Upper lobe of left lung (tissue), 6 donors: ENCODE results near the gene CMSS1. TPM values are rescaled to one million over a fixed set of nuclear protein-coding genes. Genes with fewer than 3 reads are reported as not detected.

Experiments used
- ATAC-seq, 2 donors: fragments of 200-7000 bp; cut with Tn5 transposase; one replicate each; pipeline ENCODE4 v1.9.1; 2022; ENCODE audit warnings: mild to moderate bottlenecking in 2 of 2, moderate library complexity in 2 of 2; ENCODE audit not compliant: low FRiP score in 2 of 2
- DNase-seq, 2 donors: peaks; one replicate each; pipeline ENCODE4 v3.0.0-alpha.2; 2019 to 2020
- H3K27ac ChIP-seq, 4 donors: fragments of 200-600 bp; sonication (generic); one replicate each; pipeline ENCODE4 v1.5.1; 2016 to 2019
- H3K27me3 ChIP-seq, 4 donors: fragments of 200-600 bp; sonication (generic); one replicate each; pipeline ENCODE4 v1.5.1; 2017 to 2019
- H3K36me3 ChIP-seq, 4 donors: fragments of 200-600 bp; sonication (generic); one replicate each; pipeline ENCODE4 v1.5.1; 2016 to 2019
- H3K4me1 ChIP-seq, 4 donors: fragments of 200-600 bp; sonication (generic); one replicate each; pipeline ENCODE4 v1.5.1; 2018 to 2019
- H3K4me3 ChIP-seq, 4 donors: fragments of 200-600 bp; sonication (generic); one replicate each; pipeline ENCODE4 v1.5.1; 2017 to 2019; ENCODE audit warnings: mild to moderate bottlenecking in 2 of 4, moderate library complexity in 1 of 4
- H3K9me3 ChIP-seq, 4 donors: fragments of 200-600 bp; sonication (generic); one replicate each; pipeline ENCODE4 v1.5.1; 2018 to 2019
- CTCF ChIP-seq, 6 experiments: fragments of 450-650 bp in 4 of 6; fragments of 200-600 bp in 2 of 6; sonication (generic) in 2 of 6; IDR thresholded peaks; one replicate each; pipeline ENCODE4 v1.5.1; 2016 to 2019; ENCODE audit warnings: antibody characterized with exemption in 6 of 6
- EP300 ChIP-seq, 4 donors: sonication (generic); formaldehyde crosslinking; IDR thresholded peaks; one replicate each; pipeline ENCODE4 v1.5.1; 2017; ENCODE audit warnings: antibody characterized with exemption in 4 of 4, control low read depth in 2 of 4
- POLR2A ChIP-seq, 4 donors: fragments of 450-650 bp; IDR thresholded peaks; one replicate each; pipeline ENCODE4 v1.5.1; 2016 to 2017; ENCODE audit warnings: antibody characterized with exemption in 4 of 4, mild to moderate bottlenecking in 2 of 4
- POLR2AphosphoS5 ChIP-seq, 2 donors: sonication (generic); formaldehyde crosslinking; IDR thresholded peaks; one replicate each; pipeline ENCODE4 v1.5.1; 2017; ENCODE audit warnings: antibody characterized with exemption in 2 of 2
- WGBS, 2 donors: methylation state at CpG; one replicate each; pipeline ENCODE4 v1.1.5; 2017 to 2018; 5-methylcytosine and 5-hydroxymethylcytosine counted together
- total RNA-seq, 6 donors: library from RNA; depleted of rRNA in 4 of 6; stranded (reverse); fragments of >200 nt in 4 of 6; gene quantifications; one replicate each; pipeline versions ENCODE4 v1.1.0 to v1.2.1, GENCODE V29; 2016 to 2021
- donor health status: DM: no; HTN: no; CAD: no; lungs with moderate emphysema.
- donor health status: DM: no; HTN: yes; CAD: no; lungs with severe emphysema.

CMSS1 gene
- total RNA-seq, 6 donors from 2014 or later: 4.0 to 21.1 (median 12.0) TPM

- H3K27ac ChIP-seq: no peak overlapping the region
- H3K9me3 ChIP-seq: no peaks in the 10 kb centered on the region
- H3K36me3 ChIP-seq: no peaks in the 10 kb centered on the region
- no peak overlapping the region for H3K4me3 ChIP-seq
- TF ChIP-seq CTCF (IDR thresholded peaks at IDR 0.05) (no peak), POLR2AphosphoS5 (IDR thresholded peaks at IDR 0.05) (no peak), EP300 (IDR thresholded peaks at IDR 0.05) (no peak), POLR2A (IDR thresholded peaks at IDR 0.05) (no peak)
- no peak for DNase-seq
- no peaks in the 10 kb centered on the region for H3K27me3 ChIP-seq
- ATAC-seq: no peak
- peaks cover 1 to 20% (median 12%) of the 10 kb centered on the region in 4 donors for H3K4me1 ChIP-seq
- WGBS, 2 donors: 93 to 99% methylated on average over 8 of the region's 8 CpGs
Measured at GRCh38 chr3:100001526-100002270, 184.0 kb downstream of the CMSS1 start.

- TF ChIP-seq POLR2A (IDR thresholded peaks at IDR 0.05) (no peak), CTCF (IDR thresholded peaks at IDR 0.05) (no peak), EP300 (IDR thresholded peaks at IDR 0.05) (no peak), POLR2AphosphoS5 (IDR thresholded peaks at IDR 0.05) (no peak)
- DNase-seq (no peak), ATAC-seq (peak; percentile 78 to 79)
- no peaks in the 10 kb centered on the region for H3K27me3 ChIP-seq
- no peak overlapping the region for H3K4me3 ChIP-seq
- H3K4me1 ChIP-seq: peaks cover 12 to 29% (median 15%) of the 10 kb centered on the region in 4 donors
- H3K27ac ChIP-seq: no peak overlapping the region
- H3K9me3 ChIP-seq: no peaks in the 10 kb centered on the region
- H3K36me3 ChIP-seq: no peaks in the 10 kb centered on the region
- 68 to 74% methylated on average over 4 of the region's 4 CpGs for WGBS, 2 donors
Measured at GRCh38 chr3:100002599-100003350, 185.1 kb downstream of the CMSS1 start.

GRCh38 chr3:100003609-100004503 lies 186.2 kb downstream of the CMSS1 start:
- no peak overlapping the region for H3K27ac ChIP-seq
- DNase-seq (no peak), ATAC-seq (no peak)
- no peak overlapping the region for H3K4me3 ChIP-seq
- peaks cover 12 to 34% (median 19%) of the 10 kb centered on the region in 4 donors for H3K4me1 ChIP-seq
- WGBS, 2 donors: 89 to 90% methylated on average over 4 of the region's 4 CpGs
- no peaks in the 10 kb centered on the region for H3K36me3 ChIP-seq
- H3K9me3 ChIP-seq: no peaks in the 10 kb centered on the region
- TF ChIP-seq POLR2A (IDR thresholded peaks at IDR 0.05) (no peak), POLR2AphosphoS5 (IDR thresholded peaks at IDR 0.05) (no peak), CTCF (IDR thresholded peaks at IDR 0.05) (no peak), EP300 (IDR thresholded peaks at IDR 0.05) (no peak)
- H3K27me3 ChIP-seq: no peaks in the 10 kb centered on the region

GRCh38 chr3:100004931-100005330 lies 187.3 kb downstream of the CMSS1 start:
- Histone ChIP-seq H3K9me3 (no peaks in the 10 kb centered on the region), H3K27ac (peak overlapping the region in 1 of 4 donors; percentile 51), H3K27me3 (no peaks in the 10 kb centered on the region), H3K36me3 (no peaks in the 10 kb centered on the region), H3K4me3 (no peak overlapping the region), H3K4me1 (peaks cover 12 to 34% (median 19%) of the 10 kb centered on the region in 4 donors)
- ATAC-seq (no peak), DNase-seq (no peak)
- 78 to 87% methylated on average over 1 of the region's 1 CpG for WGBS, 2 donors
- no peak for TF ChIP-seq CTCF (IDR thresholded peaks at IDR 0.05)
- TF ChIP-seq POLR2A (IDR thresholded peaks at IDR 0.05): no peak
- TF ChIP-seq POLR2AphosphoS5 (IDR thresholded peaks at IDR 0.05): no peak
- TF ChIP-seq EP300 (IDR thresholded peaks at IDR 0.05): no peak
